Activated CD8-positive, alpha-beta T cell treated with anti-CD3 and anti-CD28 coated beads for 36 hours (primary cell): Measurements from ENCODE around the gene APBA3. TPM values are rescaled to one million over a fixed set of nuclear protein-coding genes. Genes with fewer than 3 reads are reported as not detected.

Experiments used
- ATAC-seq: fragments of 200-7000 bp; cut with Tn5 transposase; one replicate; pipeline ENCODE4 v1.10.0; 2021; ENCODE audit warnings: mild to moderate bottlenecking, moderate library complexity
- CTCF ChIA-PET: fragments of 350-600 bp; sonication (Branson Sonifier 250); formaldehyde crosslinking; loops from one replicate; lab custom pipeline; 2021; ENCODE audit warnings: antibody characterized with exemption; lab: Charles Lee
- POLR2A ChIA-PET: fragments of 350-600 bp; sonication (Branson Sonifier 250); formaldehyde crosslinking; loops from one replicate; lab custom pipeline; 2021; ENCODE audit warnings: antibody characterized with exemption; lab: Charles Lee
- DNase-seq: peaks from one replicate; pipeline ENCODE4 v3.0.0-alpha.2; 2020
- H3K27ac Mint-ChIP-seq: one replicate; pipeline ENCODE4 v1.8.0; 2021; ENCODE audit warnings: mild to moderate bottlenecking, mixed read lengths
- H3K27me3 Mint-ChIP-seq: one replicate; pipeline ENCODE4 v1.8.0; 2021; ENCODE audit warnings: mixed read lengths
- H3K36me3 Mint-ChIP-seq: one replicate; pipeline ENCODE4 v1.8.0; 2021; ENCODE audit warnings: low read depth, mixed read lengths
- H3K4me1 Mint-ChIP-seq: one replicate; pipeline ENCODE4 v1.8.0; 2021; ENCODE audit warnings: low read depth, mixed read lengths
- H3K4me3 Mint-ChIP-seq: one replicate; pipeline ENCODE4 v1.8.0; 2021; ENCODE audit warnings: mild to moderate bottlenecking, moderate library complexity, mixed read lengths
- H3K9me3 Mint-ChIP-seq: one replicate; pipeline ENCODE4 v1.8.0; 2021; ENCODE audit warnings: mixed read lengths
- intact Hi-C: fragments of 100-400 bp; cut with micrococcal nuclease; formaldehyde crosslinking; loops from one replicate; pipeline ENCODE4 v1.10.0; 2022
- total RNA-seq, 2 experiments: library from RNA; stranded (reverse); gene quantifications; one replicate each; pipeline ENCODE4 v1.2.3, GENCODE V29; 2021
- TF ChIP-seq, protein P1 (sequence below): fragments of 200-600 bp; IDR thresholded peaks from one replicate; pipeline ENCODE4 v1.8.0; 2022; ENCODE audit warnings: antibody characterized with exemption, mild to moderate bottlenecking

Gene APBA3
- total RNA-seq, 2 experiments from 2014 or later, result 28.0 to 29.1 TPM

DNA sequence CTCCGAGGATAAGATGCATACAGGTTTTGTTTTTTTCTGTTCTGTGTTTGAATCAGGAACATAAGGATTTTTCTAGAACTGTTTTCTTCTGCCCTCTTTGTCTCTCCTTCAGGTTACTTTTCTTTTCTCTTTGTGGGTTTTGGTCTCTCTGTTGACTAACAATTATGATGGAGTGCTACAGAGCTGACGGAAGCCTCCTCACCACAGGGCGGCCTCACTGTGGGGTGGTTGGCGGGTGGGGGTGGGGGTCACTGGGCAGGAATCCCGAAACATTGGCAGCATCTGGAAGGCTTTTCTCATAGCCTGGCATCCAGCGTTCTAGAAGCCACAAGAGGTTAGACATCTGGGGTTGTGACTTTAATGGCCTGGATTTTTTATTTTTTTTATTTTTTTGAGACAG lies 36.6 kb upstream of the APBA3 start:
- peaks cover 3% of the 10 kb centered on the region for H3K36me3 Mint-ChIP-seq
- peak overlapping the region; percentile 52 for H3K27ac Mint-ChIP-seq
- H3K9me3 Mint-ChIP-seq, result peaks cover 7% of the 10 kb centered on the region
- intact Hi-C loops, result no loop called here
- DNase-seq (peak; percentile 50), ATAC-seq (peak; percentile 74)
- H3K4me1 Mint-ChIP-seq, result peaks cover 21% of the 10 kb centered on the region
- ChIA-PET CTCF (interaction anchor here (0.7 to 2.9 kb wide), 3 partner anchors 11 to 61 kb away, joined by 3 to 17 read pairs (median 11); partner anchors contain the start of gene MATK), POLR2A (interaction anchor here (1.2 kb wide), 2 partner anchors 14 to 18 kb away, joined by 3 to 4 read pairs; no protein-coding TSS in a partner anchor)
- H3K27me3 Mint-ChIP-seq, result no peaks in the 10 kb centered on the region
- H3K4me3 Mint-ChIP-seq, result no peak overlapping the region
- TF ChIP-seq, protein P1, sequence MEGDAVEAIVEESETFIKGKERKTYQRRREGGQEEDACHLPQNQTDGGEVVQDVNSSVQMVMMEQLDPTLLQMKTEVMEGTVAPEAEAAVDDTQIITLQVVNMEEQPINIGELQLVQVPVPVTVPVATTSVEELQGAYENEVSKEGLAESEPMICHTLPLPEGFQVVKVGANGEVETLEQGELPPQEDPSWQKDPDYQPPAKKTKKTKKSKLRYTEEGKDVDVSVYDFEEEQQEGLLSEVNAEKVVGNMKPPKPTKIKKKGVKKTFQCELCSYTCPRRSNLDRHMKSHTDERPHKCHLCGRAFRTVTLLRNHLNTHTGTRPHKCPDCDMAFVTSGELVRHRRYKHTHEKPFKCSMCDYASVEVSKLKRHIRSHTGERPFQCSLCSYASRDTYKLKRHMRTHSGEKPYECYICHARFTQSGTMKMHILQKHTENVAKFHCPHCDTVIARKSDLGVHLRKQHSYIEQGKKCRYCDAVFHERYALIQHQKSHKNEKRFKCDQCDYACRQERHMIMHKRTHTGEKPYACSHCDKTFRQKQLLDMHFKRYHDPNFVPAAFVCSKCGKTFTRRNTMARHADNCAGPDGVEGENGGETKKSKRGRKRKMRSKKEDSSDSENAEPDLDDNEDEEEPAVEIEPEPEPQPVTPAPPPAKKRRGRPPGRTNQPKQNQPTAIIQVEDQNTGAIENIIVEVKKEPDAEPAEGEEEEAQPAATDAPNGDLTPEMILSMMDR, result no peak

DNA sequence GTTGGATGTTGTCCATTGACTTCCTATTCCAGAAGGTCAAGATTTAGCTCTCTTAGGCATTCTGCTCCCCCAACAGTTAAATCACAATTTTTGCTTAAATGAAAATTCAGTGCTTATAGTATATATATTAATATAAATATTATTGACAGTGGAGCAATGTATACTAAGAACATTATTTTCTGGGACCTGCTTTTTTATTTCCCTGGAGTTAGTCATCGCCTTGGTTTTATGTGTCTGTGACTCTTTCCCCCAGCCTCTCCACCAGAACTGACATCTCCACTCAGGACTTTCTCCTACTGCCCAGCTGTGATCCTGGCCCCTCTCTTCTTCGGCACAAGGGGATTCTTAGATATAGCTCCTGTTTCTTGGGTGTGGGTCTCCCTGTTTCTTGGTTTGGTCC lies 34.9 kb upstream of the APBA3 start:
- CTCF ChIA-PET, result interaction anchor here (1.2 to 2.9 kb wide), 5 partner anchors 9 to 33 kb away, joined by 3 to 17 read pairs (median 4); partner anchors contain the start of gene MATK
- POLR2A ChIA-PET, result interaction anchor here (0.8 to 0.9 kb wide), 2 partner anchors 10 to 11 kb away, joined by 3 read pairs; partner anchors contain the start of gene MATK
- TF ChIP-seq, protein P1, result no peak
- H3K9me3 Mint-ChIP-seq, result peaks cover 7% of the 10 kb centered on the region
- intact Hi-C loops, result no loop called here
- no peak overlapping the region for H3K27ac Mint-ChIP-seq
- no peaks in the 10 kb centered on the region for H3K27me3 Mint-ChIP-seq
- ATAC-seq, result no peak
- H3K36me3 Mint-ChIP-seq, result peaks cover 3% of the 10 kb centered on the region
- H3K4me3 Mint-ChIP-seq, result no peak overlapping the region
- H3K4me1 Mint-ChIP-seq, result peaks cover 17% of the 10 kb centered on the region
- no peak for DNase-seq

DNA sequence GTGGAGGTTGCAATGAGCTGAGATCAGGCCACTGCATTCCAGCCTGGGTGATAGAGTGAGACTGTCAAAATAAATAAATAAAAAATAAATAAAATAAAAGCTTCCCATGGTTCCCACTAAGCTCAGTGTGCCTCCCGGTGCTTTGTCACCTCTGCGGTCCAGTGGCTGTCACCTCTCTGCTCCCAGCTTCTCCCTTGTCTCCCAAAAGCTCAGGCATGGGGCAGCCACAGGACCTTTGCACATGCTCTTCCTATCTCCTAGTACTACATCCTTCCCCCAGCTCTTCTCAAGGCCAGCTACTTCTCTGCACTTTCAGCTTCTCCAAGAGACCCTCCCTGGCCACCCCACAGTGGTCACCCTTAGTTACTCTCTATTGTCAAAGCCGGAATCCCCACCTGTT lies 32.3 kb upstream of the APBA3 start:
- H3K36me3 Mint-ChIP-seq, result peaks cover 3% of the 10 kb centered on the region
- peaks cover 7% of the 10 kb centered on the region for H3K9me3 Mint-ChIP-seq
- DNase-seq, result no peak

GRCh38 chr19:3792114-3792513 lies 30.6 kb upstream of the APBA3 start:
- Mint-ChIP-seq H3K27me3 (no peaks in the 10 kb centered on the region), H3K4me3 (no peak overlapping the region), H3K27ac (no peak overlapping the region), H3K36me3 (peaks cover 3% of the 10 kb centered on the region), H3K4me1 (peaks cover 6% of the 10 kb centered on the region), H3K9me3 (peaks cover 7% of the 10 kb centered on the region)
- TF ChIP-seq, protein P1, result no peak
- no peak for ATAC-seq
- DNase-seq, result no peak
- ChIA-PET POLR2A (no interaction called here), CTCF (no interaction called here)
- intact Hi-C loops, result no loop called here

More for the DNA sequence above, 32.3 kb upstream of the APBA3 start:
- ATAC-seq, result no peak
- intact Hi-C loops, result no loop called here
- H3K4me3 Mint-ChIP-seq, result no peak overlapping the region
- CTCF ChIA-PET, result interaction anchor here (1.6 kb wide), 1 partner anchor 28 kb away, joined by 5 read pairs; no protein-coding TSS in a partner anchor
- H3K27me3 Mint-ChIP-seq, result no peaks in the 10 kb centered on the region
- TF ChIP-seq, protein P1, result no peak
- POLR2A ChIA-PET, result interaction anchor here (1.0 to 2.3 kb wide), 3 partner anchors 9 to 19 kb away, joined by 3 to 6 read pairs (median 3); no protein-coding TSS in a partner anchor
- H3K27ac Mint-ChIP-seq, result no peak overlapping the region
- peaks cover 10% of the 10 kb centered on the region for H3K4me1 Mint-ChIP-seq

- POLR2A ChIA-PET, result interaction anchor here (0.7 to 1.2 kb wide), 3 partner anchors 8 to 21 kb away, joined by 3 to 5 read pairs (median 4); no protein-coding TSS in a partner anchor
- no peak overlapping the region for H3K4me3 Mint-ChIP-seq
- H3K36me3 Mint-ChIP-seq, result no peaks in the 10 kb centered on the region
- CTCF ChIA-PET, result interaction anchor here (1.5 to 3.5 kb wide), 2 partner anchors 28 to 31 kb away, joined by 5 to 13 read pairs; no protein-coding TSS in a partner anchor
- no peak for DNase-seq
- no peaks in the 10 kb centered on the region for H3K27me3 Mint-ChIP-seq
- peaks cover 8% of the 10 kb centered on the region for H3K4me1 Mint-ChIP-seq
- no peak for ATAC-seq
- no peaks in the 10 kb centered on the region for H3K9me3 Mint-ChIP-seq
- TF ChIP-seq, protein P1, result no peak
- no peak overlapping the region for H3K27ac Mint-ChIP-seq
- intact Hi-C loops, result no loop called here
Measured at GRCh38 chr19:3790941-3791340, 29.4 kb upstream of the APBA3 start.
